GM19351 (cell line): ENCODE data around the gene HSPBP1.
"Not testable (repeated sequence)": the region's sequence is repeated elsewhere in the genome, so short reads cannot be mapped to it uniquely, and the experiment has no call there.

Experiments used
- ATAC-seq: cut with Tn5 transposase; IDR thresholded peaks from one replicate; pipeline ENCODE4 v1.9.1; 2021; ENCODE audit warnings: mild to moderate bottlenecking, moderate library complexity; ENCODE audit not compliant: unreplicated experiment

HSPBP1 gene

GRCh38 chr19:55279770-55280643, at the start of gene HSPBP1:
TSS of gene HSPBP1 (minus strand) at chr19:55280110. CDS start at chr19:55279608, 502 bp downstream.
- peak; percentile 70 for ATAC-seq

GRCh38 chr19:55328774-55329318, 48.9 kb upstream of the HSPBP1 start:
- not testable (repeated sequence) for ATAC-seq

GRCh38 chr19:55325172-55325571, 45.3 kb upstream of the HSPBP1 start, which contains the start of gene TMEM150B:
TSS of gene TMEM150B (minus strand) at chr19:55325341. CDS start at chr19:55321036, 4,305 bp downstream.
- no peak for ATAC-seq

- ATAC-seq = no peak
These were observed 44.8 kb upstream of the HSPBP1 start for GRCh38 chr19:55324662-55325061.

- no peak for ATAC-seq
These were observed 42.4 kb upstream of the HSPBP1 start for GRCh38 chr19:55322204-55322885.

GRCh38 chr19:55321466-55322137, 41.7 kb upstream of the HSPBP1 start:
- no peak for ATAC-seq

- ATAC-seq = no peak
These were observed 41.0 kb upstream of the HSPBP1 start for GRCh38 chr19:55320844-55321419.

- ATAC-seq = no peak
These were observed 39.9 kb upstream of the HSPBP1 start for GRCh38 chr19:55319785-55320184.

- no peak for ATAC-seq
These were observed 36.7 kb upstream of the HSPBP1 start for GRCh38 chr19:55316646-55317045.

- no peak for ATAC-seq
These were observed 36.1 kb upstream of the HSPBP1 start for GRCh38 chr19:55315956-55316525.

GRCh38 chr19:55314396-55314795, 34.5 kb upstream of the HSPBP1 start:
- ATAC-seq = no peak

GRCh38 chr19:55312621-55313512, 33.0 kb upstream of the HSPBP1 start:
- no peak for ATAC-seq

GRCh38 chr19:55311797-55312196, 31.9 kb upstream of the HSPBP1 start:
- no peak for ATAC-seq

GRCh38 chr19:55311397-55311796, 31.5 kb upstream of the HSPBP1 start:
- no peak for ATAC-seq

- no peak for ATAC-seq
These were observed 30.6 kb upstream of the HSPBP1 start for GRCh38 chr19:55310498-55310897.

- no peak for ATAC-seq
These were observed 29.5 kb upstream of the HSPBP1 start for GRCh38 chr19:55309448-55309847.

GRCh38 chr19:55308281-55308680, 28.4 kb upstream of the HSPBP1 start:
- ATAC-seq = no peak

- no peak for ATAC-seq
These were observed 26.8 kb upstream of the HSPBP1 start for GRCh38 chr19:55306712-55307111.

GRCh38 chr19:55305983-55306562, 26.2 kb upstream of the HSPBP1 start:
- no peak for ATAC-seq
